ENCODE data around the gene RIC8A. TPM values are rescaled to one million over a fixed set of nuclear protein-coding genes. Genes with fewer than 3 reads are reported as not detected.

The RIC8A gene
- total and polyA plus RNA-seq, 2 of the 13 experiments (the other 11 are each of a cell fraction or from before 2014, with no cell fraction given), result 62.1 to 63.8 TPM

DNA sequence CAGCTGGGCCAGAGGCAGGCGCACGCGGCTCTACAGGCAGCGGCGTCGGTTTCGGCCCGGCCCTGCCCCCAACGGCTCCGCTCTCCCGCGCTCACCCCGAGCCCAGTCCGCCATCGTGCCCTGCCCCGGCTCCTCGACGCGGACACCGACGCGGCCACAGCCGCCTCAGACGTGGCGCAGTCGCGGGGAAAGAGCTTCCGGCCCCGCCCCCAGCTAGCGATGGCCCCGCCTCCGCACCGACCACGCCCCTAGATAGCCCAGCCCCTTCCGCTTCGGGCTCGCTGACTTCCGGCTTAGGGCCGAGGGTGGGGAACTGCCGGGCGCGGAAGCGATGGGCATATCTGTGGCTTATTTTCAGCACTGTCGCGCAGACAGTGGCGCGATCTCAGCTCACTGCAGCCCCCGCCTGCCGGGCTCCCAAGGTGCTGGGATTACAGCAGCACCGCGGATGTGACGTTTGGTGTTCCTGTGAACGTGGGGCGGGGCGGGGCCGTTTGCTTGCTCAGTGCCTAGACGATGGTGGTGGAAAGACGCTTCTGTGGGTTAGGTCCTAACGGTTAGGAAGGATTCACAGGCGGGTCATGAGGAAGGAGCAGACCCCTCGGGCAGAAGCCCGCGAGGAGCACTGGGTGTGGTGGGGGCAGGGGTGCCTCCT lies at the start of gene RIC8A, which contains the start of gene BET1L (continued):
- TF ChIP-seq SOX13 (IDR thresholded peaks at IDR 0.05), result no peak
- no peak; a peak in 1 of 4 replicates for TF ChIP-seq SOX13 (CRISPR knock-in tag; conservative IDR thresholded peaks at IDR 0.05 in 1 of 2, IDR thresholded peaks at IDR 0.05 in 1 of 2)
- 0 out of 2 replicates have a peak, but pooled peaks have one; percentile 69 for TF ChIP-seq GZF1 (CRISPR knock-in tag; IDR thresholded peaks at IDR 0.05)
- TF ChIP-seq ZNF20 (CRISPR knock-in tag; IDR thresholded peaks at IDR 0.05), result no peak; the same call in 1 of the 2 replicates
- peak; percentile 43; the same call in 1 of the 2 replicates for TF ChIP-seq PHF21A (CRISPR knock-in tag; IDR thresholded peaks at IDR 0.05)
- no peak for TF ChIP-seq ZFP36 (IDR thresholded peaks at IDR 0.05; ENCODE audit: borderline replicate concordance, low read depth, low read length, partially characterized antibody)
- TF ChIP-seq ZNF333 (CRISPR knock-in tag; IDR thresholded peaks at IDR 0.05; ENCODE audit: borderline replicate concordance), result peak; percentile 98
- TF ChIP-seq SP2 (CRISPR knock-in tag; IDR thresholded peaks at IDR 0.05), result peak; percentile 73
- TF ChIP-seq, protein P1, sequence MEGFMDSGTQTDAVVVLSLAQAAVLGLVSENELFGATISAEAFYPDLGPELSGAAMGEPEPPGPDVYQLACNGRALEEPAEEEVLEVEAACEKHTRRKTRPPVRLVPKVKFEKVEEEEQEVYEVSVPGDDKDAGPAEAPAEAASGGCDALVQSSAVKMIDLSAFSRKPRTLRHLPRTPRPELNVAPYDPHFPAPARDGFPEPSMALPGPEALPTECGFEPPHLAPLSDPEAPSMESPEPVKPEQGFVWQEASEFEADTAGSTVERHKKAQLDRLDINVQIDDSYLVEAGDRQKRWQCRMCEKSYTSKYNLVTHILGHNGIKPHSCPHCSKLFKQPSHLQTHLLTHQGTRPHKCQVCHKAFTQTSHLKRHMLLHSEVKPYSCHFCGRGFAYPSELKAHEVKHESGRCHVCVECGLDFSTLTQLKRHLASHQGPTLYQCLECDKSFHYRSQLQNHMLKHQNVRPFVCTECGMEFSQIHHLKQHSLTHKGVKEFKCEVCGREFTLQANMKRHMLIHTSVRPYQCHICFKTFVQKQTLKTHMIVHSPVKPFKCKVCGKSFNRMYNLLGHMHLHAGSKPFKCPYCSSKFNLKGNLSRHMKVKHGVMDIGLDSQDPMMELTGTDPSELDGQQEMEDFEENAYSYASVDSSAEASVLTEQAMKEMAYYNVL (CRISPR knock-in tag; IDR thresholded peaks at IDR 0.05; ENCODE audit: borderline replicate concordance), result no peak; the same call in 1 of the 2 replicates
- TF ChIP-seq PCBP2 (optimal IDR thresholded peaks at IDR 0.05; ENCODE audit: low read depth, low read length, poor library complexity, severe bottlenecking), result no peak
- no peak for TF ChIP-seq MATR3 (CRISPR knock-in tag; IDR thresholded peaks at IDR 0.05)
- peak; percentile 97 for TF ChIP-seq HDAC1 (CRISPR knock-in tag; IDR thresholded peaks at IDR 0.05)
- TF ChIP-seq NAIF1 (CRISPR knock-in tag; IDR thresholded peaks at IDR 0.05; ENCODE audit: borderline replicate concordance), result peak; percentile 67; the same call in 1 of the 2 replicates
- TF ChIP-seq ZNF788 (CRISPR knock-in tag; IDR thresholded peaks at IDR 0.05; ENCODE audit: borderline replicate concordance), result peak; percentile 79
- TF ChIP-seq RELA (CRISPR knock-in tag; IDR thresholded peaks at IDR 0.05), result no peak
- TF ChIP-seq, protein P2, sequence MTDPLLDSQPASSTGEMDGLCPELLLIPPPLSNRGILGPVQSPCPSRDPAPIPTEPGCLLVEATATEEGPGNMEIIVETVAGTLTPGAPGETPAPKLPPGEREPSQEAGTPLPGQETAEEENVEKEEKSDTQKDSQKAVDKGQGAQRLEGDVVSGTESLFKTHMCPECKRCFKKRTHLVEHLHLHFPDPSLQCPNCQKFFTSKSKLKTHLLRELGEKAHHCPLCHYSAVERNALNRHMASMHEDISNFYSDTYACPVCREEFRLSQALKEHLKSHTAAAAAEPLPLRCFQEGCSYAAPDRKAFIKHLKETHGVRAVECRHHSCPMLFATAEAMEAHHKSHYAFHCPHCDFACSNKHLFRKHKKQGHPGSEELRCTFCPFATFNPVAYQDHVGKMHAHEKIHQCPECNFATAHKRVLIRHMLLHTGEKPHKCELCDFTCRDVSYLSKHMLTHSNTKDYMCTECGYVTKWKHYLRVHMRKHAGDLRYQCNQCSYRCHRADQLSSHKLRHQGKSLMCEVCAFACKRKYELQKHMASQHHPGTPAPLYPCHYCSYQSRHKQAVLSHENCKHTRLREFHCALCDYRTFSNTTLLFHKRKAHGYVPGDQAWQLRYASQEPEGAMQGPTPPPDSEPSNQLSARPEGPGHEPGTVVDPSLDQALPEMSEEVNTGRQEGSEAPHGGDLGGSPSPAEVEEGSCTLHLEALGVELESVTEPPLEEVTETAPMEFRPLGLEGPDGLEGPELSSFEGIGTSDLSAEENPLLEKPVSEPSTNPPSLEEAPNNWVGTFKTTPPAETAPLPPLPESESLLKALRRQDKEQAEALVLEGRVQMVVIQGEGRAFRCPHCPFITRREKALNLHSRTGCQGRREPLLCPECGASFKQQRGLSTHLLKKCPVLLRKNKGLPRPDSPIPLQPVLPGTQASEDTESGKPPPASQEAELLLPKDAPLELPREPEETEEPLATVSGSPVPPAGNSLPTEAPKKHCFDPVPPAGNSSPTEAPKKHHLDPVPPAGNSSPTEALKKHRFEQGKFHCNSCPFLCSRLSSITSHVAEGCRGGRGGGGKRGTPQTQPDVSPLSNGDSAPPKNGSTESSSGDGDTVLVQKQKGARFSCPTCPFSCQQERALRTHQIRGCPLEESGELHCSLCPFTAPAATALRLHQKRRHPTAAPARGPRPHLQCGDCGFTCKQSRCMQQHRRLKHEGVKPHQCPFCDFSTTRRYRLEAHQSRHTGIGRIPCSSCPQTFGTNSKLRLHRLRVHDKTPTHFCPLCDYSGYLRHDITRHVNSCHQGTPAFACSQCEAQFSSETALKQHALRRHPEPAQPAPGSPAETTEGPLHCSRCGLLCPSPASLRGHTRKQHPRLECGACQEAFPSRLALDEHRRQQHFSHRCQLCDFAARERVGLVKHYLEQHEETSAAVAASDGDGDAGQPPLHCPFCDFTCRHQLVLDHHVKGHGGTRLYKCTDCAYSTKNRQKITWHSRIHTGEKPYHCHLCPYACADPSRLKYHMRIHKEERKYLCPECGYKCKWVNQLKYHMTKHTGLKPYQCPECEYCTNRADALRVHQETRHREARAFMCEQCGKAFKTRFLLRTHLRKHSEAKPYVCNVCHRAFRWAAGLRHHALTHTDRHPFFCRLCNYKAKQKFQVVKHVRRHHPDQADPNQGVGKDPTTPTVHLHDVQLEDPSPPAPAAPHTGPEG (CRISPR knock-in tag; IDR thresholded peaks at IDR 0.05), result no peak; the same call in 1 of the 2 replicates
- TF ChIP-seq NCOA1 (CRISPR knock-in tag; IDR thresholded peaks at IDR 0.05), result no peak; the same call in 1 of the 2 replicates
- TF ChIP-seq, protein P3, sequence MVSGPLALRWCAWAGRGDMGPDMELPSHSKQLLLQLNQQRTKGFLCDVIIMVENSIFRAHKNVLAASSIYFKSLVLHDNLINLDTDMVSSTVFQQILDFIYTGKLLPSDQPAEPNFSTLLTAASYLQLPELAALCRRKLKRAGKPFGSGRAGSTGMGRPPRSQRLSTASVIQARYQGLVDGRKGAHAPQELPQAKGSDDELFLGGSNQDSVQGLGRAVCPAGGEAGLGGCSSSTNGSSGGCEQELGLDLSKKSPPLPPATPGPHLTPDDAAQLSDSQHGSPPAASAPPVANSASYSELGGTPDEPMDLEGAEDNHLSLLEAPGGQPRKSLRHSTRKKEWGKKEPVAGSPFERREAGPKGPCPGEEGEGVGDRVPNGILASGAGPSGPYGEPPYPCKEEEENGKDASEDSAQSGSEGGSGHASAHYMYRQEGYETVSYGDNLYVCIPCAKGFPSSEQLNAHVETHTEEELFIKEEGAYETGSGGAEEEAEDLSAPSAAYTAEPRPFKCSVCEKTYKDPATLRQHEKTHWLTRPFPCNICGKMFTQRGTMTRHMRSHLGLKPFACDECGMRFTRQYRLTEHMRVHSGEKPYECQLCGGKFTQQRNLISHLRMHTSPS (CRISPR knock-in tag; IDR thresholded peaks at IDR 0.05; ENCODE audit: low read depth), result no peak; the same call in 1 of the 2 replicates
